K562 (cell line): ENCODE results near the gene CSNK1G2. TPM values are rescaled to one million over a fixed set of nuclear protein-coding genes. Genes with fewer than 3 reads are reported as not detected.
A peak's percentile ranks its signal among the peaks of the same experiment; 100 is the strongest.

Source experiments
- ARHGAP35 ChIP-seq: fragments of 450-650 bp; IDR thresholded peaks from 2 replicates; pipeline ENCODE4 v1.6.1; 2018; ENCODE audit not compliant: partially characterized antibody
- CHD2 ChIP-seq: IDR thresholded peaks from 2 replicates; pipeline ENCODE4 v1.6.1; 2011; ENCODE audit warnings: low read depth, low read length
- KAT2B ChIP-seq: IDR thresholded peaks from one replicate; pipeline ENCODE4 v1.6.1; 2012; ENCODE audit warnings: low read depth, mild to moderate bottlenecking, control low read depth, inconsistent platforms, low read length, moderate library complexity
- POLR2G ChIP-seq: fragments of 200-400 bp; formaldehyde crosslinking; IDR thresholded peaks from 2 replicates; pipeline ENCODE4 v1.6.1; 2017; ENCODE audit warnings: low read depth, mild to moderate bottlenecking, antibody characterized with exemption, low read length, moderate library complexity
- SMAD1 ChIP-seq: fragments of 150-350 bp; IDR thresholded peaks from 2 replicates; pipeline ENCODE4 v1.6.1; 2014; ENCODE audit warnings: low read length, low read depth; ENCODE audit not compliant: partially characterized antibody
- ZNF224 ChIP-seq: sonication (generic); formaldehyde crosslinking; IDR thresholded peaks from 2 replicates; pipeline ENCODE4 v1.8.0; 2022; ENCODE audit warnings: mild to moderate bottlenecking, missing genetic modification reagents
- ZNF444 ChIP-seq: fragments of 250-450 bp; sonication (Bioruptor Pico); IDR thresholded peaks from 2 replicates; pipeline ENCODE4 v1.4.0; 2020; ENCODE audit warnings: mild to moderate bottlenecking, moderate library complexity
- ZNF766 ChIP-seq: fragments of 200-800 bp; sonication (Bioruptor generic); conservative IDR thresholded peaks from 2 replicates; pipeline ENCODE4 v1.6.1; 2016; ENCODE audit warnings: missing genetic modification characterization, missing compliant biosample characterization
- polyA plus RNA-seq, 8 experiments: library from polyadenylated mRNA; depleted of rRNA in 4 of 8; stranded (reverse) in 5 of 8; unstranded in 3 of 8; fragments of >200 nt; fragmentation: Nextera tagmentation in 2 of 8; fragmentation: Illumina TruSeq in 1 of 8; extraction: Ambion mirVana in 2 of 8; extraction: Trizol in 1 of 8; gene quantifications; 2 replicates each; pipeline versions ENCODE4 v1.2.1 to v1.2.3, GENCODE V29; 2011 to 2014; ENCODE audit warnings: inconsistent platforms in 1 of 8, missing spikeins in 1 of 8
- total RNA-seq, 7 experiments: library from RNA; depleted of rRNA in 6 of 7; stranded (reverse); fragments of >200 nt in 6 of 7; fragmentation: Illumina TruSeq in 2 of 7; extraction: Trizol in 2 of 7; gene quantifications; 2 replicates each; pipeline versions ENCODE4 v1.2.1 to v1.2.3, GENCODE V29; 2011 to 2021; ENCODE audit warnings: low replicate concordance in 1 of 7
- TF ChIP-seq, protein P1 (sequence below), 2 experiments: fragments of 450-650 bp in 1 of 2; sonication (generic) in 1 of 2; formaldehyde crosslinking in 1 of 2; IDR thresholded peaks; 2 replicates each; pipeline versions ENCODE4 v1.7.1 to v1.9.0; 2016 to 2022; ENCODE audit warnings: inconsistent platforms in 1 of 2, mild to moderate bottlenecking in 1 of 2, missing genetic modification reagents in 1 of 2
- TF ChIP-seq, protein P2 (sequence below): fragments of 450-650 bp; IDR thresholded peaks from 2 replicates; pipeline ENCODE4 v1.6.1; 2016; ENCODE audit warnings: borderline replicate concordance
- TF ChIP-seq, protein P3 (sequence below): fragments of 450-650 bp; IDR thresholded peaks from 2 replicates; pipeline ENCODE4 v1.6.1; 2017; ENCODE audit warnings: antibody characterized with exemption, mild to moderate bottlenecking

CSNK1G2 gene
- total and polyA plus RNA-seq, 9 of the 15 experiments (the other 6 are each of a cell fraction or from before 2014, with no cell fraction given) = 0.48 to 119 (median 49.5) TPM

DNA sequence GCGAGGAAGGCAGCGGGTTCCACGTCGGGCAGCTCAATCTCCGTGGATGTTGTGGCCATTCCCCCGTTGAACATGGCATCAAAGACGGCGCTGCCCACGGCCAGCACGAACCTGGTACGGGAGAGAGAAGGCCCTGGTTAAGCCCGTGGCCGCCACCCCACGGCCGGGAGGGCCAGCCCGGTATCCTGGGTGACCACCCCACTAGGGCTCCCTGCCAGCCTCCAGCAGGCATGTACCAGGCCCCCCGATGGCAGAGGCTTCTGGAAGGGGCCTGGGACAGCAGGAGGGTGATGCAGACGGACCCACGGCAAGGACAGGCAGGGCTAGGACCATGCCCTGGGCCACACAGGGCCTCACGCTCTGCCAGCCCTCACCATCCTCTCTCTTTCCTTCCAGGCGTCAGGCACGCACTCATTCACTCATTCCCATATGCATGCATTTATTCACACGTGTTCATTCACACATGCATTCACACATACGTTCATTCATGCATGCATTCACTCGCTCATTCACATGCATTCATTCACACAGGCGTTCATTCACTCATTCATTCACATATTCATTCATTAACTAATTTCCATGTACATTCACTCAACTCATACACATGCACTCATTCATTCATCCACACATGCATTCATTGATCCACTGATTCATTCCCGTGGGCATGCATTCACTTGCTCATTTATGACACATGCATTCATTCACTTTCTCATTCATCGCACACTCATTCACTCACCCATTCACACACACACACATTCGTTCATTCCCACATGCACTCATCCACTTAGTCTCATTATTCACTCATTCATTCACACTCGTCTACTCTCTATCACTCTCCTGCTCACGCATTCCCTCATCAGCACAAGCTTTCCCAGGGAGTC is 56.6 kb downstream of the CSNK1G2 start (continued):
- TF ChIP-seq, protein P1, sequence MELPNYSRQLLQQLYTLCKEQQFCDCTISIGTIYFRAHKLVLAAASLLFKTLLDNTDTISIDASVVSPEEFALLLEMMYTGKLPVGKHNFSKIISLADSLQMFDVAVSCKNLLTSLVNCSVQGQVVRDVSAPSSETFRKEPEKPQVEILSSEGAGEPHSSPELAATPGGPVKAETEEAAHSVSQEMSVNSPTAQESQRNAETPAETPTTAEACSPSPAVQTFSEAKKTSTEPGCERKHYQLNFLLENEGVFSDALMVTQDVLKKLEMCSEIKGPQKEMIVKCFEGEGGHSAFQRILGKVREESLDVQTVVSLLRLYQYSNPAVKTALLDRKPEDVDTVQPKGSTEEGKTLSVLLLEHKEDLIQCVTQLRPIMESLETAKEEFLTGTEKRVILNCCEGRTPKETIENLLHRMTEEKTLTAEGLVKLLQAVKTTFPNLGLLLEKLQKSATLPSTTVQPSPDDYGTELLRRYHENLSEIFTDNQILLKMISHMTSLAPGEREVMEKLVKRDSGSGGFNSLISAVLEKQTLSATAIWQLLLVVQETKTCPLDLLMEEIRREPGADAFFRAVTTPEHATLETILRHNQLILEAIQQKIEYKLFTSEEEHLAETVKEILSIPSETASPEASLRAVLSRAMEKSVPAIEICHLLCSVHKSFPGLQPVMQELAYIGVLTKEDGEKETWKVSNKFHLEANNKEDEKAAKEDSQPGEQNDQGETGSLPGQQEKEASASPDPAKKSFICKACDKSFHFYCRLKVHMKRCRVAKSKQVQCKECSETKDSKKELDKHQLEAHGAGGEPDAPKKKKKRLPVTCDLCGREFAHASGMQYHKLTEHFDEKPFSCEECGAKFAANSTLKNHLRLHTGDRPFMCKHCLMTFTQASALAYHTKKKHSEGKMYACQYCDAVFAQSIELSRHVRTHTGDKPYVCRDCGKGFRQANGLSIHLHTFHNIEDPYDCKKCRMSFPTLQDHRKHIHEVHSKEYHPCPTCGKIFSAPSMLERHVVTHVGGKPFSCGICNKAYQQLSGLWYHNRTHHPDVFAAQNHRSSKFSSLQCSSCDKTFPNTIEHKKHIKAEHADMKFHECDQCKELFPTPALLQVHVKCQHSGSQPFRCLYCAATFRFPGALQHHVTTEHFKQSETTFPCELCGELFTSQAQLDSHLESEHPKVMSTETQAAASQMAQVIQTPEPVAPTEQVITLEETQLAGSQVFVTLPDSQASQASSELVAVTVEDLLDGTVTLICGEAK (IDR thresholded peaks at IDR 0.05) = no peak
- TF ChIP-seq, protein P1 (CRISPR knock-in tag; IDR thresholded peaks at IDR 0.05) = no peak
- TF ChIP-seq, protein P2, sequence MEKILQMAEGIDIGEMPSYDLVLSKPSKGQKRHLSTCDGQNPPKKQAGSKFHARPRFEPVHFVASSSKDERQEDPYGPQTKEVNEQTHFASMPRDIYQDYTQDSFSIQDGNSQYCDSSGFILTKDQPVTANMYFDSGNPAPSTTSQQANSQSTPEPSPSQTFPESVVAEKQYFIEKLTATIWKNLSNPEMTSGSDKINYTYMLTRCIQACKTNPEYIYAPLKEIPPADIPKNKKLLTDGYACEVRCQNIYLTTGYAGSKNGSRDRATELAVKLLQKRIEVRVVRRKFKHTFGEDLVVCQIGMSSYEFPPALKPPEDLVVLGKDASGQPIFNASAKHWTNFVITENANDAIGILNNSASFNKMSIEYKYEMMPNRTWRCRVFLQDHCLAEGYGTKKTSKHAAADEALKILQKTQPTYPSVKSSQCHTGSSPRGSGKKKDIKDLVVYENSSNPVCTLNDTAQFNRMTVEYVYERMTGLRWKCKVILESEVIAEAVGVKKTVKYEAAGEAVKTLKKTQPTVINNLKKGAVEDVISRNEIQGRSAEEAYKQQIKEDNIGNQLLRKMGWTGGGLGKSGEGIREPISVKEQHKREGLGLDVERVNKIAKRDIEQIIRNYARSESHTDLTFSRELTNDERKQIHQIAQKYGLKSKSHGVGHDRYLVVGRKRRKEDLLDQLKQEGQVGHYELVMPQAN = no peak
- TF ChIP-seq POLR2G (peak; percentile 63), ZNF444 (CRISPR knock-in tag) (no peak), ZNF224 (CRISPR knock-in tag) (no peak), SMAD1 (no peak), KAT2B (no peak), ZNF766 (CRISPR knock-in tag) (no peak), CHD2 (no peak), ARHGAP35 (no peak)
- TF ChIP-seq, protein P3, sequence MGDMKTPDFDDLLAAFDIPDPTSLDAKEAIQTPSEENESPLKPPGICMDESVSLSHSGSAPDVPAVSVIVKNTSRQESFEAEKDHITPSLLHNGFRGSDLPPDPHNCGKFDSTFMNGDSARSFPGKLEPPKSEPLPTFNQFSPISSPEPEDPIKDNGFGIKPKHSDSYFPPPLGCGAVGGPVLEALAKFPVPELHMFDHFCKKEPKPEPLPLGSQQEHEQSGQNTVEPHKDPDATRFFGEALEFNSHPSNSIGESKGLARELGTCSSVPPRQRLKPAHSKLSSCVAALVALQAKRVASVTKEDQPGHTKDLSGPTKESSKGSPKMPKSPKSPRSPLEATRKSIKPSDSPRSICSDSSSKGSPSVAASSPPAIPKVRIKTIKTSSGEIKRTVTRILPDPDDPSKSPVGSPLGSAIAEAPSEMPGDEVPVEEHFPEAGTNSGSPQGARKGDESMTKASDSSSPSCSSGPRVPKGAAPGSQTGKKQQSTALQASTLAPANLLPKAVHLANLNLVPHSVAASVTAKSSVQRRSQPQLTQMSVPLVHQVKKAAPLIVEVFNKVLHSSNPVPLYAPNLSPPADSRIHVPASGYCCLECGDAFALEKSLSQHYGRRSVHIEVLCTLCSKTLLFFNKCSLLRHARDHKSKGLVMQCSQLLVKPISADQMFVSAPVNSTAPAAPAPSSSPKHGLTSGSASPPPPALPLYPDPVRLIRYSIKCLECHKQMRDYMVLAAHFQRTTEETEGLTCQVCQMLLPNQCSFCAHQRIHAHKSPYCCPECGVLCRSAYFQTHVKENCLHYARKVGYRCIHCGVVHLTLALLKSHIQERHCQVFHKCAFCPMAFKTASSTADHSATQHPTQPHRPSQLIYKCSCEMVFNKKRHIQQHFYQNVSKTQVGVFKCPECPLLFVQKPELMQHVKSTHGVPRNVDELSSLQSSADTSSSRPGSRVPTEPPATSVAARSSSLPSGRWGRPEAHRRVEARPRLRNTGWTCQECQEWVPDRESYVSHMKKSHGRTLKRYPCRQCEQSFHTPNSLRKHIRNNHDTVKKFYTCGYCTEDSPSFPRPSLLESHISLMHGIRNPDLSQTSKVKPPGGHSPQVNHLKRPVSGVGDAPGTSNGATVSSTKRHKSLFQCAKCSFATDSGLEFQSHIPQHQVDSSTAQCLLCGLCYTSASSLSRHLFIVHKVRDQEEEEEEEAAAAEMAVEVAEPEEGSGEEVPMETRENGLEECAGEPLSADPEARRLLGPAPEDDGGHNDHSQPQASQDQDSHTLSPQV = no peak
